Smooth muscle cell of bladder (primary cell): ENCODE data around the gene TRIM4. TPM values are rescaled to one million over a fixed set of nuclear protein-coding genes. Genes with fewer than 3 reads are reported as not detected.

Source experiments
- total RNA-seq: library from RNA; depleted of rRNA; stranded (reverse); fragments of >200 nt; gene quantifications from 2 replicates; pipeline ENCODE4 v1.2.3, GENCODE V29; 2014

The TRIM4 gene
- 24.5 and 34.3 TPM in 2 replicates for total RNA-seq

GRCh38 chr7:99918959-99919813, at the start of gene TRIM4:
TSS of gene TRIM4 (minus strand) at chr7:99919530. CDS start at chr7:99919401, 129 bp downstream.

GRCh38 chr7:99928994-99929729, 9.8 kb upstream of the TRIM4 start, which contains the start of gene GJC3:
TSS of gene GJC3 (minus strand) at chr7:99929620. CDS start at chr7:99929620, 0 bp downstream.

GRCh38 chr7:99876933-99877332, 42.4 kb downstream of the TRIM4 start, which contains the start of gene OR2AE1:
TSS of gene OR2AE1 (minus strand) at chr7:99877033. CDS start at chr7:99877033, 0 bp downstream.

Other genes starting within 250 kb of the TRIM4 start
- 0.28 and 0.37 TPM in 2 replicates for gene CYP3A5, start 239.5 kb downstream of the TRIM4 start, total RNA-seq
- 0.14 and 0.46 TPM in 2 replicates for gene CYP3A7, start 184.3 kb downstream of the TRIM4 start, total RNA-seq
- not detected in 2 replicates for gene CYP3A4, start 135.3 kb downstream of the TRIM4 start, total RNA-seq
- gene CYP3A43, start 91.5 kb downstream of the TRIM4 start, total RNA-seq: not detected in 2 replicates
- gene OR2AE1, start 42.5 kb downstream of the TRIM4 start, total RNA-seq: 0.18 and 0.43 TPM in 2 replicates
- under 0.01 and 0.09 TPM in 2 replicates for gene GJC3, start 10.1 kb upstream of the TRIM4 start, total RNA-seq
- gene AZGP1, start 56.5 kb upstream of the TRIM4 start, total RNA-seq: 0.09 TPM in 1 of 2 replicates, not detected in the other
- gene ZKSCAN1, start 96.1 kb upstream of the TRIM4 start, total RNA-seq: 32.1 and 42.8 TPM in 2 replicates
- 6.5 and 12.2 TPM in 2 replicates for gene ZSCAN21, start 130.2 kb upstream of the TRIM4 start, total RNA-seq
- 24.7 and 28.8 TPM in 2 replicates for gene ZNF3, start 162.2 kb upstream of the TRIM4 start, total RNA-seq
- 133 and 170 TPM in 2 replicates for gene COPS6, start 169.4 kb upstream of the TRIM4 start, total RNA-seq
- gene MCM7, start 181.9 kb upstream of the TRIM4 start, total RNA-seq: 18.2 and 18.8 TPM in 2 replicates
- gene AP4M1, start 182.1 kb upstream of the TRIM4 start, total RNA-seq: 22.0 and 29.0 TPM in 2 replicates
- 21.8 and 27.4 TPM in 2 replicates for gene TAF6, start 199.8 kb upstream of the TRIM4 start, total RNA-seq
- gene CNPY4, start 200.1 kb upstream of the TRIM4 start, total RNA-seq: 35.8 and 61.8 TPM in 2 replicates
- 2.4 and 2.5 TPM in 2 replicates for gene MBLAC1, start 207.4 kb upstream of the TRIM4 start, total RNA-seq
- gene LAMTOR4, start 229.4 kb upstream of the TRIM4 start, total RNA-seq: 90.4 and 133 TPM in 2 replicates
- 5.8 and 10.4 TPM in 2 replicates for gene TRAPPC14, start 239.2 kb upstream of the TRIM4 start, total RNA-seq
- gene GAL3ST4, start 249.1 kb upstream of the TRIM4 start, total RNA-seq: 1.8 and 2.4 TPM in 2 replicates